RWPE1 (cell line): ENCODE results near the gene CNKSR1.

ENCODE experiments used
- CTCF ChIA-PET: fragments of 350-600 bp; sonication (Branson Sonifier 250); formaldehyde crosslinking; extraction: SDS; loops from one replicate; lab custom pipeline; 2021; lab: Yijun Ruan, JAX
- POLR2A ChIA-PET: fragments of 400-600 bp; formaldehyde crosslinking; extraction: SDS; loops from one replicate; lab custom pipeline; 2020; ENCODE audit warnings: antibody characterized with exemption; ENCODE audit not compliant: low non-redundant PET; lab: Yijun Ruan, JAX
- DNase-seq: peaks from one replicate; pipeline ENCODE4 v3.0.0; 2012; ENCODE audit warnings: low spot score
- H3K27ac ChIP-seq: fragments of 450-650 bp; 2 replicates; pipeline ENCODE4 v1.5.1; 2017
- TF ChIP-seq, protein P1 (sequence below): fragments of 450-650 bp; conservative IDR thresholded peaks from 2 replicates; pipeline ENCODE4 v1.5.1; 2017; ENCODE audit warnings: low read depth, mild to moderate bottlenecking

Gene CNKSR1

GRCh38 chr1:26190373-26190987 is 13.2 kb downstream of the CNKSR1 start, which contains the start of gene CATSPER4:
TSS of gene CATSPER4 (plus strand) at chr1:26190602. CDS start at chr1:26190628, 26 bp downstream.
- no peak within 1 kb of the TSS for H3K27ac ChIP-seq
- peak; percentile 52 for DNase-seq
- ChIA-PET CTCF (interaction anchor here (0.7 to 1.1 kb wide), 3 partner anchors 13 to 43 kb away, joined by 3 read pairs; partner anchors contain the start of gene CEP85), POLR2A (interaction anchor here (0.7 kb wide), 1 partner anchor 11 kb away, joined by 3 read pairs; no protein-coding TSS in a partner anchor)
- TF ChIP-seq, protein P1, sequence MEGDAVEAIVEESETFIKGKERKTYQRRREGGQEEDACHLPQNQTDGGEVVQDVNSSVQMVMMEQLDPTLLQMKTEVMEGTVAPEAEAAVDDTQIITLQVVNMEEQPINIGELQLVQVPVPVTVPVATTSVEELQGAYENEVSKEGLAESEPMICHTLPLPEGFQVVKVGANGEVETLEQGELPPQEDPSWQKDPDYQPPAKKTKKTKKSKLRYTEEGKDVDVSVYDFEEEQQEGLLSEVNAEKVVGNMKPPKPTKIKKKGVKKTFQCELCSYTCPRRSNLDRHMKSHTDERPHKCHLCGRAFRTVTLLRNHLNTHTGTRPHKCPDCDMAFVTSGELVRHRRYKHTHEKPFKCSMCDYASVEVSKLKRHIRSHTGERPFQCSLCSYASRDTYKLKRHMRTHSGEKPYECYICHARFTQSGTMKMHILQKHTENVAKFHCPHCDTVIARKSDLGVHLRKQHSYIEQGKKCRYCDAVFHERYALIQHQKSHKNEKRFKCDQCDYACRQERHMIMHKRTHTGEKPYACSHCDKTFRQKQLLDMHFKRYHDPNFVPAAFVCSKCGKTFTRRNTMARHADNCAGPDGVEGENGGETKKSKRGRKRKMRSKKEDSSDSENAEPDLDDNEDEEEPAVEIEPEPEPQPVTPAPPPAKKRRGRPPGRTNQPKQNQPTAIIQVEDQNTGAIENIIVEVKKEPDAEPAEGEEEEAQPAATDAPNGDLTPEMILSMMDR = no peak

DNA sequence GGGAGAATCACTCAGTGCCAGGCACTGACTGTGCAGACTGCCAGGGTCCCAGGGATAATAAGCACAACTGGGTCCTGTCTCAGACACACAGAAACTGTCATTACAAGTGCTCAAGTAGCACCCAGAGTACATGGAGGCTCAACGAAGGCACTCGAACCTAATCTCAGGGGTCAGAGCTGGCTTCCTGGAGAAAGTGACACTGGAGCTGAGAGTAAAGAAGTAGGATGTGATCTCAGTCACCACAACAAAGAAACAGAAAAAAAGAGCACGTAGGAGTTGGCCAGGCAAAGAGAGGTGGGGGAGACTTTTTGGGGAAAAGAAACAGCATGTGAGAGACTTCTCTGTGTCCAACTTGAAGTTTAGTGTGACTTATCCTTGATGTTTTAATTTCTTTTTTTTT is 14.4 kb downstream of the CNKSR1 start:
- POLR2A ChIA-PET = no interaction called here
- no peak for DNase-seq

GRCh38 chr1:26195805-26196204 is 18.5 kb downstream of the CNKSR1 start:
- no peak for DNase-seq
- ChIA-PET POLR2A (no interaction called here), CTCF (interaction anchor here (0.5 to 0.9 kb wide), 4 partner anchors 10 to 1455 kb away, joined by 3 read pairs; no protein-coding TSS in a partner anchor)
- TF ChIP-seq, protein P1 = no peak
- no peak overlapping the region for H3K27ac ChIP-seq

More for the DNA sequence above, 14.4 kb downstream of the CNKSR1 start:
- TF ChIP-seq, protein P1 = no peak
- CTCF ChIA-PET = no interaction called here
- H3K27ac ChIP-seq = no peak overlapping the region

- ChIA-PET CTCF (interaction anchor here (0.6 kb wide), 1 partner anchor 14 kb away, joined by 3 read pairs; no protein-coding TSS in a partner anchor), POLR2A (no interaction called here)
- no peak for DNase-seq
- TF ChIP-seq, protein P1 = no peak
- H3K27ac ChIP-seq = no peak overlapping the region
These were observed 20.0 kb downstream of the CNKSR1 start for GRCh38 chr1:26197301-26197700.

GRCh38 chr1:26197813-26198212 is 20.5 kb downstream of the CNKSR1 start:
- no peak overlapping the region for H3K27ac ChIP-seq
- DNase-seq = no peak
- ChIA-PET CTCF (interaction anchor here (0.6 kb wide), 1 partner anchor 13 kb away, joined by 3 read pairs; no protein-coding TSS in a partner anchor), POLR2A (no interaction called here)
- TF ChIP-seq, protein P1 = no peak

GRCh38 chr1:26200413-26200812 is 23.1 kb downstream of the CNKSR1 start:
- ChIA-PET CTCF (no interaction called here), POLR2A (no interaction called here)
- no peak overlapping the region for H3K27ac ChIP-seq

More at GRCh38 chr1:26200413-26200812, 23.1 kb downstream of the CNKSR1 start:
- TF ChIP-seq, protein P1 = no peak
- no peak for DNase-seq
